HL-60 (cell line): Measurements from ENCODE around the gene FSD1L.

Source experiments
- POLR2AphosphoS5 ChIP-seq: IDR thresholded peaks from 2 replicates; pipeline ENCODE4 v1.6.1; 2012; ENCODE audit warnings: low read depth
- TF ChIP-seq, protein P1 (sequence below): IDR thresholded peaks from one replicate; pipeline ENCODE4 v1.5.1; 2011; ENCODE audit warnings: low read length, control low read depth, inconsistent platforms; ENCODE audit not compliant: insufficient read depth
- TF ChIP-seq, protein P2 (sequence below): IDR thresholded peaks from 2 replicates; pipeline ENCODE4 v1.6.1; 2012; ENCODE audit warnings: low read depth; ENCODE audit not compliant: insufficient replicate concordance

DNA sequence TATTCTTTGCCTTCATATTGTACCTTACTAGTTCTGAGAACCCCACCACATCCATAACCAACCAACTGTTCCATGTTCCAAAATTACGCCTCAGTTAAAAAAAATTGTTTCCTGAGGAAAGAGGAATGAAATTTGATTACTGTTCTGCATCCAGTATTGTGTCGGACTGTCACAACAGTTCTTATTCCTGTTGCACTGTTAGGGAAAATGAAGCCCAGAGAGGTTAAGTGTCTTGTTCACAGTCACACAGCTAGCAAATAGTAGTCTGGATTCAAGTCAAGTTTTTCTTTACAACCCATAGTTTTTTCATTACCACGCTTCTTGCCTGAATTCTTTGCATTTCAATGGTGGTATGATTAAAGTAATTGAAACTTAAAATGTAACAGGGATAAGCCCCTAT, 4.4 kb downstream of the FSD1L start:
- TF ChIP-seq, protein P1, sequence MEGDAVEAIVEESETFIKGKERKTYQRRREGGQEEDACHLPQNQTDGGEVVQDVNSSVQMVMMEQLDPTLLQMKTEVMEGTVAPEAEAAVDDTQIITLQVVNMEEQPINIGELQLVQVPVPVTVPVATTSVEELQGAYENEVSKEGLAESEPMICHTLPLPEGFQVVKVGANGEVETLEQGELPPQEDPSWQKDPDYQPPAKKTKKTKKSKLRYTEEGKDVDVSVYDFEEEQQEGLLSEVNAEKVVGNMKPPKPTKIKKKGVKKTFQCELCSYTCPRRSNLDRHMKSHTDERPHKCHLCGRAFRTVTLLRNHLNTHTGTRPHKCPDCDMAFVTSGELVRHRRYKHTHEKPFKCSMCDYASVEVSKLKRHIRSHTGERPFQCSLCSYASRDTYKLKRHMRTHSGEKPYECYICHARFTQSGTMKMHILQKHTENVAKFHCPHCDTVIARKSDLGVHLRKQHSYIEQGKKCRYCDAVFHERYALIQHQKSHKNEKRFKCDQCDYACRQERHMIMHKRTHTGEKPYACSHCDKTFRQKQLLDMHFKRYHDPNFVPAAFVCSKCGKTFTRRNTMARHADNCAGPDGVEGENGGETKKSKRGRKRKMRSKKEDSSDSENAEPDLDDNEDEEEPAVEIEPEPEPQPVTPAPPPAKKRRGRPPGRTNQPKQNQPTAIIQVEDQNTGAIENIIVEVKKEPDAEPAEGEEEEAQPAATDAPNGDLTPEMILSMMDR, result no peak
- TF ChIP-seq POLR2AphosphoS5, result no peak
- TF ChIP-seq, protein P2, sequence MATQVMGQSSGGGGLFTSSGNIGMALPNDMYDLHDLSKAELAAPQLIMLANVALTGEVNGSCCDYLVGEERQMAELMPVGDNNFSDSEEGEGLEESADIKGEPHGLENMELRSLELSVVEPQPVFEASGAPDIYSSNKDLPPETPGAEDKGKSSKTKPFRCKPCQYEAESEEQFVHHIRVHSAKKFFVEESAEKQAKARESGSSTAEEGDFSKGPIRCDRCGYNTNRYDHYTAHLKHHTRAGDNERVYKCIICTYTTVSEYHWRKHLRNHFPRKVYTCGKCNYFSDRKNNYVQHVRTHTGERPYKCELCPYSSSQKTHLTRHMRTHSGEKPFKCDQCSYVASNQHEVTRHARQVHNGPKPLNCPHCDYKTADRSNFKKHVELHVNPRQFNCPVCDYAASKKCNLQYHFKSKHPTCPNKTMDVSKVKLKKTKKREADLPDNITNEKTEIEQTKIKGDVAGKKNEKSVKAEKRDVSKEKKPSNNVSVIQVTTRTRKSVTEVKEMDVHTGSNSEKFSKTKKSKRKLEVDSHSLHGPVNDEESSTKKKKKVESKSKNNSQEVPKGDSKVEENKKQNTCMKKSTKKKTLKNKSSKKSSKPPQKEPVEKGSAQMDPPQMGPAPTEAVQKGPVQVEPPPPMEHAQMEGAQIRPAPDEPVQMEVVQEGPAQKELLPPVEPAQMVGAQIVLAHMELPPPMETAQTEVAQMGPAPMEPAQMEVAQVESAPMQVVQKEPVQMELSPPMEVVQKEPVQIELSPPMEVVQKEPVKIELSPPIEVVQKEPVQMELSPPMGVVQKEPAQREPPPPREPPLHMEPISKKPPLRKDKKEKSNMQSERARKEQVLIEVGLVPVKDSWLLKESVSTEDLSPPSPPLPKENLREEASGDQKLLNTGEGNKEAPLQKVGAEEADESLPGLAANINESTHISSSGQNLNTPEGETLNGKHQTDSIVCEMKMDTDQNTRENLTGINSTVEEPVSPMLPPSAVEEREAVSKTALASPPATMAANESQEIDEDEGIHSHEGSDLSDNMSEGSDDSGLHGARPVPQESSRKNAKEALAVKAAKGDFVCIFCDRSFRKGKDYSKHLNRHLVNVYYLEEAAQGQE, result no peak
